ENCODE measurements around the gene NEUROG3.
"Not testable (repeated sequence)": the region's sequence is repeated elsewhere in the genome, so short reads cannot be mapped to it uniquely, and the experiment has no call there.

The NEUROG3 gene

GRCh38 chr10:69541463-69541862, 31.8 kb downstream of the NEUROG3 start:
- no peak for DNase-seq (ENCODE audit: low read depth)
- no peak for TF ChIP-seq CTCF (IDR thresholded peaks at IDR 0.05; ENCODE audit: low read length, missing control alignments)
- no peak overlapping the region for H3K4me3 ChIP-seq (replicated peaks; ENCODE audit: low read depth, low read length)

- TF ChIP-seq CTCF (IDR thresholded peaks at IDR 0.05; ENCODE audit: low read length, missing control alignments), result no peak
- DNase-seq (ENCODE audit: low read depth), result no peak
- no peak overlapping the region for H3K4me3 ChIP-seq (replicated peaks; ENCODE audit: low read depth, low read length)
These were observed 34.8 kb downstream of the NEUROG3 start for GRCh38 chr10:69538461-69538860.

GRCh38 chr10:69537449-69537848, 35.8 kb downstream of the NEUROG3 start:
- no peak for DNase-seq (ENCODE audit: low read depth)
- no peak for TF ChIP-seq CTCF (IDR thresholded peaks at IDR 0.05; ENCODE audit: low read length, missing control alignments)
- H3K4me3 ChIP-seq (replicated peaks; ENCODE audit: low read depth, low read length), result no peak overlapping the region

- H3K4me3 ChIP-seq (replicated peaks; ENCODE audit: low read depth, low read length); DNase-seq (ENCODE audit: low read depth): not testable (repeated sequence)
These were observed 36.7 kb downstream of the NEUROG3 start for GRCh38 chr10:69536521-69536920.

- TF ChIP-seq CTCF (IDR thresholded peaks at IDR 0.05; ENCODE audit: low read length, missing control alignments), result no peak
- H3K4me3 ChIP-seq (replicated peaks; ENCODE audit: low read depth, low read length), result no peak overlapping the region
- DNase-seq (ENCODE audit: low read depth), result no peak
These were observed 39.6 kb downstream of the NEUROG3 start for GRCh38 chr10:69533658-69534057.

GRCh38 chr10:69527961-69528360, 45.3 kb downstream of the NEUROG3 start:
- no peak for TF ChIP-seq CTCF (IDR thresholded peaks at IDR 0.05; ENCODE audit: low read length, missing control alignments)
- no peak for DNase-seq (ENCODE audit: low read depth)
- H3K4me3 ChIP-seq (replicated peaks; ENCODE audit: low read depth, low read length), result no peak overlapping the region

Data from fibroblast of pulmonary artery (primary cell).